ENCODE data around the gene SDF2. TPM values are rescaled to one million over a fixed set of nuclear protein-coding genes. Genes with fewer than 3 reads are reported as not detected.
A peak's percentile ranks its signal among the peaks of the same experiment; 100 is the strongest.
"Not testable (repeated sequence)": the region's sequence is repeated elsewhere in the genome, so short reads cannot be mapped to it uniquely, and the experiment has no call there.

SDF2 gene
- total RNA-seq, 1 donor from 2014 or later = 41.4 TPM

- DNase-seq = no peak
These were observed 34.9 kb downstream of the SDF2 start for GRCh38 chr17:28626818-28627217.

GRCh38 chr17:28624148-28624547, 37.6 kb downstream of the SDF2 start:
- no peak for DNase-seq

DNA sequence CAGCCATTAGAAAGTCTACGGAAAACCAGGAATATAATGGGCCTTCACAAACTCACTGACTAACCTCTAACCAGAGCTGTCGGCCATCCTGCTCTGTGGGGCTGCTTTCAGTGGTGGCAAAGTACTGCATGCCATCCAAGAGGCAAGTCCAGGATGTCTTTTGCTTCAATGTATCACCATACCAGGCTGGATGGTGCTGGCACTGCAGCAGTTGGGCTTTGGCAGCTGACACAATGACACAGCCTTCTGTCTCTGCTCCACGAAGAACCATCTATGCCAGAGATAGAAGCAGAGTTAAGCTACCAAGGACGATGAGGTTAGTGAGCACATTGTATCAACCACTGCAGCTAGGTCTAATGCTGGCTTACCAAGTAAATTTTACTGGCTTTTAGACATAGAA, 38.0 kb downstream of the SDF2 start:
- DNase-seq = no peak

DNA sequence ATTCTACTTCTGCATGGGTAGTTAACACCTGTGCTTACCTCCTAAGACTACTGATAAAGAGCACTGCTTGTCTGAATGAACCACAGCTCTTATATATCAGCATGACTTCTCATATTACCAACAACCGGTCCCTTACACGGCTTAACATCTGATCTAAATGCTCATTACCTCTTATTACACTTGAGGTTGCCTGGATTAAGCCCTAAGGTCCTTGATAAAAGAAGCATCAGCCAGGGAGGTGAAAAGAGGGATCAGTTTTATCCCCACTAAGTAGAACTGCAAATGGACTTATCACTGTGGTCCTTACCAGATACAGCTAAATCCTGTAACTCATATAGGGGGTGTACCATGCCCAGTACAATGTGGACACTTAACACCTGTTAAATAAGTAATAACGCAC, 39.5 kb downstream of the SDF2 start:
- no peak for DNase-seq

GRCh38 chr17:28620010-28620409, 41.7 kb downstream of the SDF2 start:
- no peak for DNase-seq

DNA sequence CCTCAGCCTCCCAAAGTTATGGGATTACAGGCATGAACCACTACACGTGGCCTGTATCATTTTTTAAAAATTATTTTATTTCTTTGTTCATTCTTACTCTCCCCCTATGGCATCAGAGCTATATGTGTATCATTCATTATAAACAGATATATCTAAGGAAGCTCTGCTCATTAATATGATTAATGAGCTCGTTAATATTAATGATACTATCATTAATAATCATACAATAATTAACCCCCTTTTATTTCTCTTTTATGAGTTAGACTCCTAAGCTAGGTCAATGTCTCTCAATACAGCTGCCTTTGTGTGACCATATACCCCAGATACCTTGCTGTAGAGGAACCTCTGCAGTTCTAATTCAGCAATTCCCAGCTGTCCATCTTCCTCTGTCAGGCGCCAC, 43.2 kb downstream of the SDF2 start:
- no peak for DNase-seq

- no peak for DNase-seq
These were observed 45.4 kb downstream of the SDF2 start for GRCh38 chr17:28616281-28616680.

DNA sequence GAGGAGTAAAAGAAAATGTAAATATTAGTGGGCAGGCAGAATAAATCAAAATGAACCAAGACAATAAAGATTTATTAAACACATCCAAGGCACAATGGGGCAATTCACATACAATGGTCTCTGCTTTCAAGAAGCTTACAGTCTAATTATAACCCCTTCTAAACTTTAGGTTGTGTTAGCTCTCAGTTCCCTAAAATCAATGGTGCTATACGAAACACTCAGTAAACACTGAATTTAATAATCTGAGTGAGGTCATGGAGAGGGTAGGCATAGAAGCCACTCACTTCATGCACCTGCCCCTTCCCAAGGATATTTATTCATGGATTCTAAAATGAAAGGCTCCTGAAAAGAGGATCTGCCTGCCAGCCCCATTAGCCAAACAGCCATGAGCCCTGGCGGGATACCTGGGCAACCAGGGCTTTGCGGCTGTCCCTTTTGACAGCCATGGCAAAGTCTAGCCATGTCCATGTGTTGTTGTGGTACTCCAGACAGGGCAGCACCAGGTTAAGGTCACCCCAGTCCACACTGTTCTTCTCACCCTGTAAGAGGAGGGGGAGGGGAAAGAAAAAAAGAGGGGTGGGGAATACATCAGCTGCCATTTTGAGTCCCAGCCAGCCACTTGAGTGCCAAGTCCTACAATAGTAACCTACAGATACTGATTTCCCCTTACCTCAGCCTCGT, 46.3 kb downstream of the SDF2 start:
- DNase-seq = no peak

DNA sequence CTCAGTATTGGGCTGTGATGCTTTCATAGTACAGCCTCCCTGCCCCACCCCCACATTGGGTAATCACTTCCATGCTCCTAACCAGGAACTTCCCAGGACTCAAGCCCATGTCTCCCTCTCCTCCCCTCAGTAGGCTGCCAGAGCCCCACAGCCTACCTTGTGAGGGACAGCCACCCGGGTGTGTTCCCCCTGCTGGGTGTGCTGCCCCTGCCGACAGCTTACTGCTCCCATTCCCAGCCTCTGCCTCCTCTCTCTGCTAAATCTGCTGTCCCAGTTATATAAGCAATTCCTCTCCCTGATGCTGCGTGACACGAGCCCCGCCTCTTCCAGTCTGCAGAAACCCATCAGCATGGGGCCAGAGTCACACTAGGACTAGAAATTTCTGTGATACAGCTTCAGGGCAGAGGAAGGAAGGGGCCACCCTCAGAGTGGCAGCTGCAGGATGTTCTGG, 47.8 kb downstream of the SDF2 start, which contains the start of gene RSKR:
Gene RSKR (minus strand): TSS at position 255 of the 451 bp plus-strand sequence. CDS start 24 bp downstream, at position 231.
- no peak for DNase-seq

DNA sequence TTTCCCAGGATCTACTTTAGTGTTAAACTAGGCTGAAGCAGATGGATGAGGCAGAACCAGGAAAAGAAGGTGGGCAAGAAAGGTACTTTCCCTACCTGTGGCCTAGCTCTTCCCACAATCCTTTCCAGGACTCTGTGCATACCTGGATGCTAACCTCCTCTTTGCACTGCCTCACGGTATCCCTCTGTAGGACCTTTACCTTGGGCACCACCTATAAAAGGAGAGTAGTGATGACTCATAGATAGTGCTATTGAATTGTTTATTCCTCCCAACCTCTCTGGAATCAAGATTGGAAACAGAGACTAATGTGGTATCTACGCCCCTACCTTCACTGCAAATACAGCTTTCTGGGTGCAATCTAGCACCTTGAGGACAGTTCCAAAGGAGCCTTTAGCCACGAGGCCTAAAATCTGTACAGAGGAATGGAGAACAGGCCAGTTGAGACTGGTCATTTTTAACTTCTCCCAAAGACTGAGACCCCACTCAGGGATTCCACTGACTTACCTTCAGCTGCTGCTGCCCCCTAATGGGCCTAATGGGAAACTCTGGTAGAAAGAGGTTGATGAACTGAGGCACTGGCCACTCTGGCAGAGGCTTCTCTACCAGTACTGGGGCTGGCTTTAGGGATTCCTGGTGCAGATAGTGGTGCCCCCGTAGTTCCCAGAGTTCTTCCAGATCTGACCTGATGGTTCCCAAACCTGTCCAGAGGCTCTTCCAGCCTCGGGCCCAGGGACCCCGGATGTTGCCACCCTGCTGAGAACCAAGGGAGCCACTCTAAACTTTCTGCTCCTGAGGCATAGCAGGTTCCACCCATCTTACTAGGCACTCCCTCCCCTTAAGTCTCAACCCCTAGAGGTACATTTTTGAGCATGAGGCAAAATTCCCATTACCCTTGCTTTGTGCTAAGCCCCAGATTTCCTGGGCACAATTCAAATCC, 48.5 kb downstream of the SDF2 start:
- DNase-seq = peak; percentile 54

DNA sequence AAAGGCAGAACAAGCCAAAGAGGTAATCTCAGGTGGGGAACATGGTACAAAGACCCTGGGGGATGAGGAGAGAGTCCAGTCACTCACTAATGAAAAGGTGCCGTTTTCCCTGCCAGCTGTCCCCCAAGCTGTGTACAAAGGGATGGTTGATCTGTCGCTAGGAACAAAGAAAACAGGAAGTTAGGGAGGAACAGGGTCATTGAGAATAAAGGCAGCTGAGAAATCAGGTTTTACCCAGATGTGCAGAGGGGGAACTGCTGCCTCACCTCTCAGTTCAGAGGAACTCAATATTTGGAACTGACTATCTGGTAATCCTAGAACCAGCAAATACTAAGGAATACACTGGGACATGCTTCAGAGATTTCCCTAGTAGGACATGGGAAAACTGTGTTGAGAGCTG, 49.2 kb downstream of the SDF2 start:
- no peak for DNase-seq

GRCh38 chr17:28610376-28610775, 51.3 kb downstream of the SDF2 start:
- no peak for DNase-seq

GRCh38 chr17:28604031-28604430, 57.7 kb downstream of the SDF2 start:
- not testable (repeated sequence) for DNase-seq

GRCh38 chr17:28599311-28600184, 62.2 kb downstream of the SDF2 start:
- DNase-seq = peak; percentile 76

DNA sequence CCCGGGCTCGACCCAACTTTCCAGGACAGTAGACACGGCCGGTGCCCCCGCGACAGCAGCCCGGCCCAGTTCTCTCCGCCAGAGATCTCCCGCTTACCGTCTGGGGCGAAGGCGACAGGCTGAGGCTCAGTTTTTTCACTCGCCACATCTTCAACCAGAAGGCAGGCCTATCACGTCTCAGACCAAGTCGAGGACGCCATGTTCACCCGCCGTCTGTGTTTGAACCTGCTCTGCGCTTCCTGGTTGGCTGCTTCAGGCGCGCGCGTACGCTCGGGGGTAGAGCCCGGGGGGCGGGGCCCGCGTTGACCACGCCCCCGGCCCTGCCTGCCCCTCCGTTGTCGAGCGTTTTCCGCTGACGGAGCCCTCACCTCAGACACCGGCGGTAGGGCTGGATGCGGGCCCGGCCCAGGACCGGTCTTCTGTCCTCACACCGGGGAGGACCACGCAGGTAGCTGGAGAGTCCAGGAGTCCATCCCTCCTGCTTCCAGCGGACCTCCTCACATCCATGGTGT, 62.9 kb downstream of the SDF2 start, which contains the start of gene SPAG5:
Gene SPAG5 (minus strand): TSS at position 227 of the 512 bp plus-strand sequence. CDS start 79 bp downstream, at position 148.
- peak; percentile 96 for DNase-seq

DNA sequence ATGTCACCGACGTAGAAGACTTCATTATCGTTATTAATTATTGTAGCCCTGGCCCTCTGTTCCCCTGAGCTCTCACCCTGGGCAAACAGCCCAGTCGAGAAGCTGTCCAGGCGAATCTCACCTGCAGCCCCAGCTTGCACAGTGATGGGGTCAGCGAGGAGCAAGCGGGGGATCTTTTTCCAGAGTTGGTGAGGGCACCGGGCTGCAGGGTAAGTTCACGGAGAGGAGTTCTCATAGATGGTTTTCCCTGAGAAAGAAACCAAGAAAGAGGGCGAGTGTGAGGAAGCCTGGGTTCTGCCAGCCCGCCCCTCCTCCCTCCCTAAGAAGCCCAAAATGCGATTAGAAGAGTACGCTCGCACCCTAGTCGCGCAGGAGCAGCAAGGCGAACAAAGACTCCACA, 63.3 kb downstream of the SDF2 start:
- DNase-seq = no peak

Other genes starting within 250 kb of the SDF2 start
- 1.1 TPM for gene SLC13A2, start 188.3 kb downstream of the SDF2 start, total RNA-seq
- 0.21 TPM for gene FOXN1, start 155.6 kb downstream of the SDF2 start, total RNA-seq
- 15.1 TPM for gene UNC119, start 109.3 kb downstream of the SDF2 start, total RNA-seq
- 52.4 TPM for gene PIGS, start 90.4 kb downstream of the SDF2 start, total RNA-seq
- 10.7 TPM for gene ALDOC, start 85.0 kb downstream of the SDF2 start, total RNA-seq
- 12.0 TPM for gene SPAG5, start 62.9 kb downstream of the SDF2 start, total RNA-seq
- 6.9 TPM for gene RSKR, start 47.7 kb downstream of the SDF2 start, total RNA-seq
- gene BLTP2, start 16.7 kb downstream of the SDF2 start, total RNA-seq = 104 TPM
- 51.7 TPM for gene SUPT6H, start 299 bp upstream of the SDF2 start, total RNA-seq
- 0.21 TPM for gene PROCA1, start 50.0 kb upstream of the SDF2 start, total RNA-seq
- gene RAB34, start 56.0 kb upstream of the SDF2 start, total RNA-seq = 78.9 TPM
- 554 TPM for gene RPL23A, start 58.1 kb upstream of the SDF2 start, total RNA-seq
- not detected for gene TLCD1, start 64.3 kb upstream of the SDF2 start, total RNA-seq
- gene NEK8, start 66.9 kb upstream of the SDF2 start, total RNA-seq = 4.1 TPM
- gene TRAF4, start 82.1 kb upstream of the SDF2 start, total RNA-seq = 18.6 TPM
- 3.2 TPM for gene FAM222B, start 180.9 kb upstream of the SDF2 start, total RNA-seq
- 30.4 TPM for gene ERAL1, start 193.1 kb upstream of the SDF2 start, total RNA-seq
- gene FLOT2, start 235.8 kb upstream of the SDF2 start, total RNA-seq = 51.2 TPM
- gene DHRS13, start 241.2 kb upstream of the SDF2 start, total RNA-seq = 18.2 TPM

Data from tongue (tissue), 2 donors.